WTC11 (cell line): Measurements from ENCODE around the gene BRICD5. TPM values are rescaled to one million over a fixed set of nuclear protein-coding genes. Genes with fewer than 3 reads are reported as not detected.

Experiments used
- ATAC-seq: fragments of 200-7000 bp; cut with Tn5 transposase; 2 replicates; pipeline ENCODE4 v1.10.0; 2021; ENCODE audit warnings: mild to moderate bottlenecking, moderate library complexity
- CTCF ChIA-PET: fragments of 300-600 bp; sonication (Branson Sonifier 250); formaldehyde crosslinking; loops from one replicate; lab custom pipeline; 2021; ENCODE audit warnings: antibody characterized with exemption; lab: Charles Lee
- POLR2A ChIA-PET: fragments of 350-600 bp; sonication (Branson Sonifier 250); formaldehyde crosslinking; loops from one replicate; lab custom pipeline; 2021; ENCODE audit warnings: antibody characterized with exemption; lab: Charles Lee
- DNase-seq: peaks from one replicate; pipeline ENCODE4 v3.0.0; 2021; ENCODE audit warnings: low spot score
- H3K27ac Mint-ChIP-seq: 2 replicates; pipeline ENCODE4 v1.8.0; 2021; ENCODE audit warnings: mixed read lengths
- H3K27me3 Mint-ChIP-seq: 2 replicates; pipeline ENCODE4 v1.8.0; 2021; ENCODE audit warnings: low read depth, mild to moderate bottlenecking, moderate library complexity, mixed read lengths
- H3K36me3 Mint-ChIP-seq: 2 replicates; pipeline ENCODE4 v1.8.0; 2021; ENCODE audit warnings: mixed read lengths
- H3K4me1 Mint-ChIP-seq: 2 replicates; pipeline ENCODE4 v1.8.0; 2022; ENCODE audit warnings: mixed read lengths
- H3K4me3 Mint-ChIP-seq: 2 replicates; pipeline ENCODE4 v1.8.0; 2021; ENCODE audit warnings: mild to moderate bottlenecking, moderate library complexity, mixed read lengths
- H3K9me3 Mint-ChIP-seq: 2 replicates; pipeline ENCODE4 v1.8.0; 2021; ENCODE audit warnings: mixed read lengths
- E2F1 ChIP-seq: sonication (generic); formaldehyde crosslinking; IDR thresholded peaks from 2 replicates; pipeline ENCODE4 v1.8.0; 2022; ENCODE audit warnings: mild to moderate bottlenecking, missing genetic modification reagents
- EMX1 ChIP-seq: fragments of 250-450 bp; sonication (Bioruptor Pico); IDR thresholded peaks from 2 replicates; pipeline ENCODE4 v1.8.0; 2021; ENCODE audit warnings: mild to moderate bottlenecking
- ESRRA ChIP-seq: sonication (generic); formaldehyde crosslinking; IDR thresholded peaks from 2 replicates; pipeline ENCODE4 v1.8.1; 2022; ENCODE audit warnings: mild to moderate bottlenecking, missing genetic modification reagents, borderline replicate concordance
- FOXJ3 ChIP-seq: sonication (generic); formaldehyde crosslinking; IDR thresholded peaks from 2 replicates; pipeline ENCODE4 v1.9.0; 2021; ENCODE audit warnings: missing genetic modification reagents, mild to moderate bottlenecking, borderline replicate concordance
- FOXP1 ChIP-seq: sonication (generic); formaldehyde crosslinking; IDR thresholded peaks from 2 replicates; pipeline ENCODE4 v1.8.0; 2022; ENCODE audit warnings: missing genetic modification reagents, mild to moderate bottlenecking, moderate library complexity, borderline replicate concordance
- FOXP4 ChIP-seq: sonication (generic); formaldehyde crosslinking; IDR thresholded peaks from 2 replicates; pipeline ENCODE4 v1.8.0; 2022; ENCODE audit warnings: mild to moderate bottlenecking, missing genetic modification reagents
- GRHL2 ChIP-seq: fragments of 250-450 bp; sonication (Bioruptor Pico); IDR thresholded peaks from 2 replicates; pipeline ENCODE4 v1.8.0; 2022; ENCODE audit warnings: mild to moderate bottlenecking, moderate library complexity; ENCODE audit not compliant: insufficient replicate concordance, severe bottlenecking
- KAT7 ChIP-seq: sonication (generic); formaldehyde crosslinking; IDR thresholded peaks from 2 replicates; pipeline ENCODE4 v1.8.1; 2023; ENCODE audit warnings: missing genetic modification reagents, mild to moderate bottlenecking, borderline replicate concordance
- MYBL2 ChIP-seq: sonication (generic); formaldehyde crosslinking; IDR thresholded peaks from 2 replicates; pipeline ENCODE4 v1.8.1; 2023; ENCODE audit warnings: mild to moderate bottlenecking, moderate library complexity, missing genetic modification reagents
- NR1H2 ChIP-seq: sonication (generic); formaldehyde crosslinking; IDR thresholded peaks from 2 replicates; pipeline ENCODE4 v1.9.0; 2021; ENCODE audit warnings: mild to moderate bottlenecking, moderate library complexity, missing genetic modification reagents
- NR2C2 ChIP-seq: sonication (generic); formaldehyde crosslinking; IDR thresholded peaks from 2 replicates; pipeline ENCODE4 v1.8.0; 2022; ENCODE audit warnings: mild to moderate bottlenecking, missing genetic modification reagents
- PRRX2 ChIP-seq: fragments of 250-450 bp; sonication (Bioruptor Pico); IDR thresholded peaks from 2 replicates; pipeline ENCODE4 v1.8.0; 2021; ENCODE audit warnings: mild to moderate bottlenecking
- RORB ChIP-seq: fragments of 250-450 bp; sonication (Bioruptor Pico); IDR thresholded peaks from 2 replicates; pipeline ENCODE4 v1.9.0; 2021; ENCODE audit warnings: mild to moderate bottlenecking
- ZNF232 ChIP-seq: sonication (generic); formaldehyde crosslinking; IDR thresholded peaks from 2 replicates; pipeline ENCODE4 v1.8.0; 2022; ENCODE audit warnings: mild to moderate bottlenecking, missing genetic modification reagents
- ZNF281 ChIP-seq: sonication (generic); formaldehyde crosslinking; IDR thresholded peaks from 2 replicates; pipeline ENCODE4 v1.8.0; 2023; ENCODE audit warnings: mild to moderate bottlenecking, missing genetic modification reagents
- total RNA-seq: library from RNA; stranded (reverse); gene quantifications from 3 replicates; pipeline ENCODE4 v1.2.3, GENCODE V29; 2021
- TF ChIP-seq, protein P1 (sequence below): fragments of 200-600 bp; IDR thresholded peaks from 2 replicates; pipeline ENCODE4 v1.8.0; 2022; ENCODE audit warnings: antibody characterized with exemption
- TF ChIP-seq, protein P2 (sequence below): sonication (generic); formaldehyde crosslinking; IDR thresholded peaks from 2 replicates; pipeline ENCODE4 v1.8.1; 2022; ENCODE audit warnings: mild to moderate bottlenecking, missing genetic modification reagents, moderate library complexity, borderline replicate concordance
- TF ChIP-seq, protein P3 (sequence below): sonication (generic); formaldehyde crosslinking; IDR thresholded peaks from 2 replicates; pipeline ENCODE4 v1.8.1; 2023; ENCODE audit warnings: mild to moderate bottlenecking, missing genetic modification reagents, moderate library complexity
- TF ChIP-seq, protein P4 (sequence below): sonication (generic); formaldehyde crosslinking; IDR thresholded peaks from 2 replicates; pipeline ENCODE4 v1.8.1; 2022; ENCODE audit warnings: mild to moderate bottlenecking, moderate library complexity, missing genetic modification reagents

BRICD5 gene
- total RNA-seq, 1 experiment from 2014 or later: 13.6 TPM

DNA sequence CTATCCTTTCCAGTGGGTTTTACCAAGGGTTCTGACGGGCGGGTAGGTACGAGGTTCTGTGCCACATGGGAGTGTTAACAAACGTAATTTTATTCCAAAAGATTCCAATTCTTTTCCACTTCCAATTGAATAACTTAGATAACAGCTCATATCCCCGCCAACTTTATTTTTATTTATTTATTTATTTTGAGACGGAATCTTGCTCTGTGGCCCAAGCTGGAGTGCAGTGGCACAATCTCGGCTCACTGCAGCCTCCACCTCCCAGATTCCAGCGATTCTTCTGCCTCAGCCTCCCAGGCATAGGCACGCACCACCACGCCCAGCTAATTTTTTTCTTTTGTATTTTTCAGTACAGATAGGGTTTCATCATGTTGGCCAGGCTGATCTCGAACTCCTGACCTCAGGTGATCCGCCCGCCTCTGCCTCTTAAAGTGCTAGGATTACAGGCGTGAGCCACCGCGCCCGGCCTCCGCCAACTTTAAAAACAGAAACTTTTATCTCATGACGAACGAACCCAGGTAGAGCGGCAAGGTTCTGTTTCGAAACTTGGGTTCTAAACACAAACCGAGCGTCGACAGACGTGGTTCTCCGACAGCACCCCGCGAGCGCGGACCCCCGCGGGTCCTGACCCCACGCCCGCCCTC lies 40.1 kb upstream of the BRICD5 start (continued):
- TF ChIP-seq, protein P1, sequence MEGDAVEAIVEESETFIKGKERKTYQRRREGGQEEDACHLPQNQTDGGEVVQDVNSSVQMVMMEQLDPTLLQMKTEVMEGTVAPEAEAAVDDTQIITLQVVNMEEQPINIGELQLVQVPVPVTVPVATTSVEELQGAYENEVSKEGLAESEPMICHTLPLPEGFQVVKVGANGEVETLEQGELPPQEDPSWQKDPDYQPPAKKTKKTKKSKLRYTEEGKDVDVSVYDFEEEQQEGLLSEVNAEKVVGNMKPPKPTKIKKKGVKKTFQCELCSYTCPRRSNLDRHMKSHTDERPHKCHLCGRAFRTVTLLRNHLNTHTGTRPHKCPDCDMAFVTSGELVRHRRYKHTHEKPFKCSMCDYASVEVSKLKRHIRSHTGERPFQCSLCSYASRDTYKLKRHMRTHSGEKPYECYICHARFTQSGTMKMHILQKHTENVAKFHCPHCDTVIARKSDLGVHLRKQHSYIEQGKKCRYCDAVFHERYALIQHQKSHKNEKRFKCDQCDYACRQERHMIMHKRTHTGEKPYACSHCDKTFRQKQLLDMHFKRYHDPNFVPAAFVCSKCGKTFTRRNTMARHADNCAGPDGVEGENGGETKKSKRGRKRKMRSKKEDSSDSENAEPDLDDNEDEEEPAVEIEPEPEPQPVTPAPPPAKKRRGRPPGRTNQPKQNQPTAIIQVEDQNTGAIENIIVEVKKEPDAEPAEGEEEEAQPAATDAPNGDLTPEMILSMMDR: no peak
- no peak for TF ChIP-seq ESRRA
- TF ChIP-seq, protein P2, sequence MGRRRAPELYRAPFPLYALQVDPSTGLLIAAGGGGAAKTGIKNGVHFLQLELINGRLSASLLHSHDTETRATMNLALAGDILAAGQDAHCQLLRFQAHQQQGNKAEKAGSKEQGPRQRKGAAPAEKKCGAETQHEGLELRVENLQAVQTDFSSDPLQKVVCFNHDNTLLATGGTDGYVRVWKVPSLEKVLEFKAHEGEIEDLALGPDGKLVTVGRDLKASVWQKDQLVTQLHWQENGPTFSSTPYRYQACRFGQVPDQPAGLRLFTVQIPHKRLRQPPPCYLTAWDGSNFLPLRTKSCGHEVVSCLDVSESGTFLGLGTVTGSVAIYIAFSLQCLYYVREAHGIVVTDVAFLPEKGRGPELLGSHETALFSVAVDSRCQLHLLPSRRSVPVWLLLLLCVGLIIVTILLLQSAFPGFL (CRISPR knock-in tag): no peak
- no peak for TF ChIP-seq EMX1 (CRISPR knock-in tag)
- TF ChIP-seq, protein P3, sequence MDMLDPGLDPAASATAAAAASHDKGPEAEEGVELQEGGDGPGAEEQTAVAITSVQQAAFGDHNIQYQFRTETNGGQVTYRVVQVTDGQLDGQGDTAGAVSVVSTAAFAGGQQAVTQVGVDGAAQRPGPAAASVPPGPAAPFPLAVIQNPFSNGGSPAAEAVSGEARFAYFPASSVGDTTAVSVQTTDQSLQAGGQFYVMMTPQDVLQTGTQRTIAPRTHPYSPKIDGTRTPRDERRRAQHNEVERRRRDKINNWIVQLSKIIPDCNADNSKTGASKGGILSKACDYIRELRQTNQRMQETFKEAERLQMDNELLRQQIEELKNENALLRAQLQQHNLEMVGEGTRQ: no peak

- Mint-ChIP-seq H3K36me3 (peaks cover 35% of the 10 kb centered on the region), H3K4me1 (no peaks in the 10 kb centered on the region), H3K4me3 (no peak overlapping the region), H3K9me3 (no peaks in the 10 kb centered on the region), H3K27ac (no peak overlapping the region), H3K27me3 (no peaks in the 10 kb centered on the region)
- CTCF ChIA-PET: interaction anchor here (1.2 to 1.5 kb wide), 2 partner anchors 8 to 51 kb away, joined by 3 to 4 read pairs; no protein-coding TSS in a partner anchor
- DNase-seq: no peak
- POLR2A ChIA-PET: no interaction called here
- no peak for TF ChIP-seq NR2C2 (CRISPR knock-in tag)
- no peak for TF ChIP-seq KAT7 (CRISPR knock-in tag)
- no peak for TF ChIP-seq MYBL2 (CRISPR knock-in tag)
- TF ChIP-seq PRRX2 (CRISPR knock-in tag): no peak
- no peak for TF ChIP-seq FOXP4
- TF ChIP-seq, protein P4, sequence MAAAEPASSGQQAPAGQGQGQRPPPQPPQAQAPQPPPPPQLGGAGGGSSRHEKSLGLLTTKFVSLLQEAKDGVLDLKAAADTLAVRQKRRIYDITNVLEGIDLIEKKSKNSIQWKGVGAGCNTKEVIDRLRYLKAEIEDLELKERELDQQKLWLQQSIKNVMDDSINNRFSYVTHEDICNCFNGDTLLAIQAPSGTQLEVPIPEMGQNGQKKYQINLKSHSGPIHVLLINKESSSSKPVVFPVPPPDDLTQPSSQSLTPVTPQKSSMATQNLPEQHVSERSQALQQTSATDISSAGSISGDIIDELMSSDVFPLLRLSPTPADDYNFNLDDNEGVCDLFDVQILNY (CRISPR knock-in tag): no peak
- TF ChIP-seq E2F1: no peak
- no peak for TF ChIP-seq FOXJ3
- TF ChIP-seq ZNF232: no peak
- no peak for TF ChIP-seq FOXP1
- no peak for TF ChIP-seq RORB (CRISPR knock-in tag)
- no peak for TF ChIP-seq NR1H2 (CRISPR knock-in tag)
- no peak for TF ChIP-seq GRHL2 (CRISPR knock-in tag)
- no peak for TF ChIP-seq ZNF281 (CRISPR knock-in tag)
- no peak for ATAC-seq
Observed at GRCh38 chr16:2246301-2246885, 35.7 kb upstream of the BRICD5 start.
